GM19043 (cell line): ENCODE measurements around the gene UBALD1.

ENCODE experiments used
- ATAC-seq: cut with Tn5 transposase; IDR thresholded peaks from one replicate; pipeline ENCODE4 v1.9.1; 2021; ENCODE audit warnings: low read depth; ENCODE audit not compliant: unreplicated experiment

Gene UBALD1

DNA sequence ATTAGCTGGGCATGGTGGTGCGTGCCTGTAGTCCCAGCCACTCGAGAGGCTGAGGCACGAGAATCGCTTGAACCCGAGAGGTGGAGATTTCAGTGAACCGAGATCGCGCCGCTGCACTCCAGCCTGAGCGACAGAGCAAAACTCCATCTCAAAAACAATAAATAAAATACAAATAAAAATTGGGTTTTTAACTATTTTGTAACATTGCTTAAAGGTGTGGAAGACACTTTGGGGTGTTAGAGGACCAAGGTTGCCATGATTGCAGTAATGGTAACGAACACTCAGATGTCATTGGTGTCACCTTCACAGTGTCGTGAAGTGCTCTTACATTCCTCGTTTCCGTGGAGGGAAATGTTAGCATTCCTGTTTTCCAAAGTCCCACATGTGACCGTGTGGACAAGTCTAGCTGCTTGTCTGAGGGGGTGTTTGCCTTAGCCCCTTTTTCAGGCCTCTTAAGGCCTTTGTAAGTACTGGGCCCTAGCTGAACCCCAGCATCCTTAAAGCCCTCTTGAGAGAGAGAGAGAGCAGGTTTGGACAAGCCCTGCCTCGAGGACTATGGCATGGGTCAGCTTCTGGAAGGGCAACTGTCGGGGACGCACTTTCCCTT lies 49.9 kb downstream of the UBALD1 start:
- ATAC-seq: no peak

DNA sequence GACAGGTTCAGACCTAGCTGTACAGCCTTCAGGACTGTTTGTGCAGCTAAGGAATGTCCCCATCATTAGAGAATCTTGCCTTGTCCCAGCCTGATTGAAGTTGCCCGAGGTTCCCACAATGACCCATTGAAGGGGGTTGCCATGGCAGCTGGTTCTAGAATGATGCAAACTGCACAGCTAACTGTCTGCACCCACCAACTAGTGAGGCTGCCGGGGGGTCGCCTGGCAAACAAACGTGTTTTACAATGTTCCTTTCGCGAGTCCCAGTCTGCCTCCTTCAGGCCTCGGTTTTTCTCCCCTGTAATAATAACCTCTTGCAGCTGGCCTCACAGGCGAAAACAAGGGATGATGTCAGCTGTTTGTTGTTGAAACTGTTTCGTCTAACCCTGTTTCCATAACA lies 53.1 kb downstream of the UBALD1 start:
- no peak for ATAC-seq
